Measurements from ENCODE around the gene CAGE1. TPM values are rescaled to one million over a fixed set of nuclear protein-coding genes. Genes with fewer than 3 reads are reported as not detected.

The CAGE1 gene
- total and polyA plus RNA-seq, 2 experiments from 2014 or later = 0.17 TPM; not detected in 1

DNA sequence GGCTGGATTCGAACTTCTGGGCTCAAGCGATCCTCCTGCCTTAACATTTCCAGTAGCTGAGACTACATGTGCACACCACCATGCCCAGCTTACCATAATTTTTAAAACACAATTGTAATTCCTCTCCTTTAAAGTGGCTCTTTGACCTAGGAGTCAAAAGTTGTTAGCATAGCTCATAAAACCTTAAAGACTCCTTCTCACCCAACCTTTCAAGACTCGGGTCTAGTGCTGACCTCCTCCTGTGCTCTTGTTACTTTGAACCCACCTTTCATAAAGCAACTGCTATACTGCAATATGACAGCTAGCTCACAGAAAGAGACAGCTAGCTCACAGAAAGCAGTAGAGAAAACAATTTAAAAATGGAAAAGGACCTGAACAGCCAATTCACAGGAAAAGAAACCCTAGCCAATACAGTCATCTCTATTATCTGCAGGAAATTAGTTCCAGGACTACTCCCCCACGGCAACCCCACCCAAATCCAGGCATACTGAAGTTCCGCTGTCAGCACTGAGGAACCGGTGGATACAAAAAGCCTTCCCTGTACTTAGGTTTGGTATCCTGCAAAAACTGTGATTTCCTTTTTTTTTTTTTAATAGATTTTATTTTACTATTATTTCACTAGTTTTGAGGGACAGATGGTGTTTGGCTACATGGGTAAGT is 96.8 kb downstream of the CAGE1 start:
- Histone ChIP-seq H3K9me3 (ENCODE audit: low read depth) (no peaks in the 10 kb centered on the region), H4K20me1 (ENCODE audit: insufficient read depth, poor library complexity, severe bottlenecking) (no peaks in the 10 kb centered on the region), H3K79me2 (peaks cover 4% of the 10 kb centered on the region), H2AFZ (no peak overlapping the region), H3K27me3 (no peaks in the 10 kb centered on the region), H3K4me1 (ENCODE audit: insufficient read depth) (no peaks in the 10 kb centered on the region), H3K27ac (no peak overlapping the region), H3K9me2 (replicated peaks; ENCODE audit: insufficient read depth) (no peaks in the 10 kb centered on the region), H3K4me3 (no peak overlapping the region), H3K36me3 (replicated peaks; ENCODE audit: insufficient read depth, low read depth) (peaks cover 11% of the 10 kb centered on the region), H3K4me2 (no peak overlapping the region)
- 80% methylated on average over 6 of the region's 6 CpGs for WGBS (ENCODE audit: low lambda C conversion rate, missing lambda C conversion rate)
- DNase-seq (ENCODE audit: low spot score) = no peak
- TF ChIP-seq EZH2phosphoT487 (IDR thresholded peaks at IDR 0.05; ENCODE audit: low read depth, severe bottlenecking, unreplicated experiment) = no peak
- no peak for TF ChIP-seq EZH2 (IDR thresholded peaks at IDR 0.05; ENCODE audit: borderline replicate concordance)
- TF ChIP-seq CTCF (IDR thresholded peaks at IDR 0.05; ENCODE audit: poor library complexity) = no peak

GRCh38 chr6:7290079-7290478 is 99.5 kb downstream of the CAGE1 start:
- WGBS (ENCODE audit: low lambda C conversion rate, missing lambda C conversion rate) = 92% methylated on average over 1 of the region's 1 CpG
- Histone ChIP-seq H3K79me2 (no peaks in the 10 kb centered on the region), H3K36me3 (replicated peaks; ENCODE audit: insufficient read depth, low read depth) (peaks cover 11% of the 10 kb centered on the region), H3K27ac (no peak overlapping the region), H3K4me1 (ENCODE audit: insufficient read depth) (no peaks in the 10 kb centered on the region), H2AFZ (no peak overlapping the region), H4K20me1 (ENCODE audit: insufficient read depth, poor library complexity, severe bottlenecking) (no peaks in the 10 kb centered on the region), H3K9me3 (ENCODE audit: low read depth) (no peaks in the 10 kb centered on the region), H3K4me3 (no peak overlapping the region), H3K4me2 (no peak overlapping the region), H3K27me3 (no peaks in the 10 kb centered on the region), H3K9me2 (replicated peaks; ENCODE audit: insufficient read depth) (no peaks in the 10 kb centered on the region)
- DNase-seq (ENCODE audit: low spot score) = no peak
- no peak for TF ChIP-seq CTCF (IDR thresholded peaks at IDR 0.05; ENCODE audit: poor library complexity)
- no peak for TF ChIP-seq EZH2 (IDR thresholded peaks at IDR 0.05; ENCODE audit: borderline replicate concordance)
- no peak for TF ChIP-seq EZH2phosphoT487 (IDR thresholded peaks at IDR 0.05; ENCODE audit: low read depth, severe bottlenecking, unreplicated experiment)

GRCh38 chr6:7285416-7285815 is 104.1 kb downstream of the CAGE1 start:
- Histone ChIP-seq H3K79me2 (no peaks in the 10 kb centered on the region), H4K20me1 (ENCODE audit: insufficient read depth, poor library complexity, severe bottlenecking) (no peaks in the 10 kb centered on the region), H3K4me3 (no peak overlapping the region), H3K9me3 (ENCODE audit: low read depth) (no peaks in the 10 kb centered on the region), H2AFZ (no peak overlapping the region), H3K4me2 (no peak overlapping the region), H3K27ac (no peak overlapping the region), H3K9me2 (replicated peaks; ENCODE audit: insufficient read depth) (no peaks in the 10 kb centered on the region), H3K36me3 (replicated peaks; ENCODE audit: insufficient read depth, low read depth) (peaks cover 11% of the 10 kb centered on the region), H3K4me1 (ENCODE audit: insufficient read depth) (no peaks in the 10 kb centered on the region), H3K27me3 (no peaks in the 10 kb centered on the region)
- no peak for DNase-seq (ENCODE audit: low spot score)
- WGBS (ENCODE audit: low lambda C conversion rate, missing lambda C conversion rate) = 93% methylated on average over 6 of the region's 6 CpGs
- TF ChIP-seq EZH2 (IDR thresholded peaks at IDR 0.05; ENCODE audit: borderline replicate concordance) (no peak), CTCF (IDR thresholded peaks at IDR 0.05; ENCODE audit: poor library complexity) (no peak), EZH2phosphoT487 (IDR thresholded peaks at IDR 0.05; ENCODE audit: low read depth, severe bottlenecking, unreplicated experiment) (no peak)

All from hepatocyte (in vitro differentiated cells).